HG03280 (cell line): Measurements from ENCODE around the gene ARRB2.
"Not testable (repeated sequence)": the region's sequence is repeated elsewhere in the genome, so short reads cannot be mapped to it uniquely, and the experiment has no call there.

Experiments
- ATAC-seq: cut with Tn5 transposase; IDR thresholded peaks from one replicate; pipeline ENCODE4 v1.9.1; 2021; ENCODE audit warnings: mild to moderate bottlenecking, moderate library complexity; ENCODE audit not compliant: unreplicated experiment

ARRB2 gene

DNA sequence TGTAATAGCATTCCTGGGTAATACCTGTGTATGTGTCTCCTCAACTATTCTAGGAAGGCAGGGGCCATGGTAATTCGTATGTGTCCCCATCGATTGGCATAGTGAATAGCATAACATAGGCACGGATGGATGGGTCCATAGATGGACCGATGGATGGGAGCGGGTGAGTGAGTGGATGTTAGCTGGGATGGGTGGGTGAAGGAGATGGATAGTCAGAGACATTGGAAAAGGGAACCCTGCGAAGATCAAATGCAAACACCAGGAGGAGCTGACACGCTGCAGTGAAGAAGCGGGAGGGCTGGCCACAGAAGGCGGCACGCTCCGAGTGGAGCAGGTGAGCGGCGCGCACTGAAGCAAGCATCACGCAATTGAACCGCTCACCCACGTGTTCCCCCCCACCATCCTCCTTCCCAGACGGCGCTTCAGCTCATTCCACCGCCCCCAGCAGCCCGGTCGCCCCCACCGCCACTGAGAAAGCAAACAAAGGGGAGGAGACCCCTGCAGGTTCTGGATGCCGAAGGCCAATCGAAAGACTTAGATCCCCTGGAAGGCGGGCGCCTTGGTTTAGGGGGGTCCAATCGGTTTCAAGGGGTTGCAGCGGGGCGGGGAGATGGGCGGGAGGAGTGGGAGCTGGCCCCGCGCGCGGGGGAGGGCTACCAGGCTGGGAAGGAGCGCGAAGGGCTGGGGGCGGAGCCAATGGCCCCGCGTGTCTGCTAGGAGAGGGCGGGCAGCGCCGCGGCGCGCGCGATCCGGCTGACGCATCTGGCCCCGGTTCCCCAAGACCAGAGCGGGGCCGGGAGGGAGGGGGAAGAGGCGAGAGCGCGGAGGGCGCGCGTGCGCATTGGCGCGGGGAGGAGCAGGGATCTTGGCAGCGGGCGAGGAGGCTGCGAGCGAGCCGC lies at the start of gene ARRB2:
Gene ARRB2, plus strand, starts transcription at position 839 of the 899 bp plus-strand sequence. CDS start 90 bp downstream, outside the sequence.
- peak; percentile 84 for ATAC-seq

DNA sequence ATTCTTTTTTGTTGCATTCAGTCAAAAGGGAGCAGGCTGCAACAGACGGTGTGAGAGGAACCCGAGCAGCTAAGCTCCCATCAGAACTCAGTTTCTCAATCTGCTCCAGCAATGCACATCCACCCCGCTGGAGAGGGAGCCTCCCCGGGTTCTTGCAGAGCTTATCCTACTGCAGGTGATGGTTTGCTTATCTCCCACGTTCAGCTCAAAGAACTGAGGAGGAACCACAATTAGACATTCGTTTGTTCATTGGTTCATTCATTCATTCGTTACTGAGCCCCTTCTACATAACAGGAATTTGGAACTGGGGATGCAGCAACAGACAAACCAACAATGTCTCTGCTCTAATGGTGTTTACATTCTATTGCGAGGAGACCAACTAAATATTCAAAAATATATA lies 46.7 kb upstream of the ARRB2 start:
- no peak for ATAC-seq

DNA sequence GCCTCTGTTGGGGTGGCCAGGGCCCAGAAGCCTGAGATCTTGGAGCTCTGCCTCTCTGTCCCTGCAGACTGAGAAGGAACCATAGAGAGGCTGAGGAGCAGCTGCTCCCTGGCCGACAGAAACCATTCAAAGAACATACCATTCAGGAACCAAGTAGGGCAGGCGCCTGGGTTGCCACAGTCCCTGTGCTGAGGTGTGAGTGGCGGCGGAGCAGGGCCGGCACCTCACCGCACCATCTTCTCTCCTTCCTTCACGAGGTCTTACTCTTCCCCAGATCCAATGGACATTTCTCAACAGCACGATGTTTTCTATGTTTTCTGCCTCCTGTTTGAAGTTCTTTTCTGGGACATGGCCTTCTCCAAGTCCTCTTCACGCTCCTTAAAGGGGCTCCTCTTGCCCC lies 46.2 kb upstream of the ARRB2 start:
- no peak for ATAC-seq

DNA sequence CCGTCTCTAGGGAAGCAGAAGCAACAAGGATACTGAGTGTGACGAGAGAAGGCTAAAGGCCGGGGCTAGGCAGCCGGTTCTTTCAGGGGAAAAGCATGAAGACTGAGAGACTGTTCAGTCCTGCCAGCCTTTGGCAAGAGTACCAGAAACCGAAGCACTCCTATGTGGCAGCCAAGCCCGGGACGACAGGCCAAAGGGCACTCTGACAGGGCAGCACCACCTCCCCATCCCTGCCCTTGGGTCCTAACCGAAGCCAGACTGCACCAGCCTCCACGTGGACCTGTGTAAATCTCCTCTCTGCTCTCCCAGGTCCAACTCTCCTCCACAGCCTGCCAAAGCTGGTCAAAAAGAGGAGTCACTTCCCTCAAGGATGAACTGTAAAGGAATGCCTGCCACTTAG lies 45.4 kb upstream of the ARRB2 start:
- no peak for ATAC-seq

DNA sequence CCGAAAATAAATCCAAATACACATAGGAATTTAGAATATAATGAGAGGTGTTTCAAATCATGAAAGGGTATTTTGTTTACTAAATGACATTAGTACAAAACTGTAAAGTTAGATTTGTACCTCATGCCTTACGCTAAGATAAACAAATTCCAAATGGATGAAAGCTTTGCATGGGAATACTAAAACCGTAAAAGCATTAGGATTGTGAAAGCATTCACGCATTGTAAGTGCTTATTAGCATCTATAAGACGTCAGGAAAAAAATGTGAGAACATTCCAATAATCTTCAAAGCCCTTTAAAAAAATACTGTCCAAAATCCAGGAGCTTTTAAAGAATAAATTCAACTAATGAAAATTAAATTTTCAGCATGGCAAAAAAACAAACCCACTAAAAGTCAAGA lies 44.1 kb upstream of the ARRB2 start:
- no peak for ATAC-seq

DNA sequence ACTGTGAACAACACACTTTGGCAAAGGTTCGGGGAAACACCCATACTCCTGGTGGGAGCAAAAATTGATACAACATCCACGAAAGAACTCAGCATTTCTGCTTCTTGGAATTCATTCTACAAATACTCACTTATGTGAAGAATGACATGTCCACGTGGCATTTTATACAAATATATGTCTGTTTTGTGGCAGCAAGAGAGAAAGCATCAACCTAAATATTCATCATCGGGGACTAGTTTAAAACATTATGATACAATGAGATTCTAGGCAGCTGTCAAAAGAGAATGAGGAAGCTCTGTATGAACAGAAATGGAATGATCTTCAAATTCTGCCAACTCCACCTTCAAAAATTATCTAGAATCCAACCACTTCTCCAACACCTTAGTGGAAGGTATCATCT lies 43.3 kb upstream of the ARRB2 start:
- ATAC-seq, result no peak

DNA sequence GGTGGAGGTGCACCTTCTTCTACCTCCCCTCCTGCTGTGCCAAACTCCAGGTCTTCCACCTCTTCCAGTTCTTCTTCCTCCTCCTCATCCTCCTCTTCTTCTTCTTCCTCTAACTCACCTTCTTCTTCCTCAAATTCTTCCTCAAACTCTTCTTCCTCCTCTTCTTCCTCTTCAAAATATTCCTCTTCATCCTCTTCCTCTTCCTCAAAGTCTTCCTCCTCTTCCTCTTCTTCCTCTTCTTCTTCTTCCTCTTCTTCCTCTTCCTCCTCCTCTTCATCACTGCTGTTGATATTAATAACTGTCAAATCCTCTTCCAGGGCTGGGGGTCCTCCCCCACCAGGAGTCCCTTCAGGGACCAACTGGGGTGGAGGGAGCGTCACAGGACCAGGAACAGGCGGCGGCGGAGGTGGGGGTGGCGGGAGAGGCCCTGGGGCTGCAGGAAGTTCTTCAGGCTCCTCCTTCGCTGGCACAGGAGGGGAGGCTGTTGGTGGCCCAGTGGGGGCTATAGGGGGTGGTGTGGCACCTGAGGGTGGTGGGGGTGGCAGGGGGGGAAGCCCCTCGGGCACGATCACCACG lies 38.3 kb upstream of the ARRB2 start:
- ATAC-seq, result no peak

DNA sequence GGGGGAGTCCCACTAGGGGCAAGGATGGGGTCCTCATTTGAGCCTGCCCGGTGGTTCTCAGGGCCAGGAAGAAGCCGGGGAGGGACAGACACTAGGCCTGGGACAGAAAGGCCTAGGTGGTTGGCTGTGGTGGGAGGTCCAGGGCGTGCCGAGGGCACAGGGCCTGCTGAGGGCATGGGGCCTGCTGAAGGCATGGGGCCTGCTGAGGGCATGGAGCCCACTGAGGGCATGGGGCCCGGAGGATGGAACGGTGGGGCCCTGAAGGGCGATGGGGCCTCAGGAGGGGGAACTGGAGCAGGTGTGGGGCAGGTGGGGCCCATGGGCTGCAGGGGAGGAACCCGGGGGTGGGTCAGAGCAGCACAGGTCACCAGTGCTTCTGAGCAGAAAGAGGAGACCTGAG lies 37.7 kb upstream of the ARRB2 start:
- no peak for ATAC-seq

DNA sequence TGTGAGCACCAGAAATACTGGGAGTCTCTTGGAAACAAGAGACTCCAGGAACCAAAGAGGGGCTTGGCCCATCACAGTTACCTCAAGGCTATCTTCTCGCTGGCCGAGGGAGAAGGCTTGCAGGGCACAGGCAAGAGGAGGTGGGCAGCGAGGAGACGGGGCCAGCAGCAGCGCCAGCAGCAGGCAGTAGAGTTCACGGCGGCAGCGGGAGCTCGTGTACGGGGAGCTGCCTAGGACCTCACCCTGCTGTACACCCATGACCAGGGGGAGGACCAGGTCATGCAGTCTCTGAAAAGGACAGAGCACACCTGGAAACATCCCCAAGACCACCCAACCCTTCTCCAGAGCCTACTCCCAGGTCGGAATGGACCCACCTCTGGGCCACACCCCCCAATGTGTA lies 37.3 kb upstream of the ARRB2 start:
- no peak for ATAC-seq

DNA sequence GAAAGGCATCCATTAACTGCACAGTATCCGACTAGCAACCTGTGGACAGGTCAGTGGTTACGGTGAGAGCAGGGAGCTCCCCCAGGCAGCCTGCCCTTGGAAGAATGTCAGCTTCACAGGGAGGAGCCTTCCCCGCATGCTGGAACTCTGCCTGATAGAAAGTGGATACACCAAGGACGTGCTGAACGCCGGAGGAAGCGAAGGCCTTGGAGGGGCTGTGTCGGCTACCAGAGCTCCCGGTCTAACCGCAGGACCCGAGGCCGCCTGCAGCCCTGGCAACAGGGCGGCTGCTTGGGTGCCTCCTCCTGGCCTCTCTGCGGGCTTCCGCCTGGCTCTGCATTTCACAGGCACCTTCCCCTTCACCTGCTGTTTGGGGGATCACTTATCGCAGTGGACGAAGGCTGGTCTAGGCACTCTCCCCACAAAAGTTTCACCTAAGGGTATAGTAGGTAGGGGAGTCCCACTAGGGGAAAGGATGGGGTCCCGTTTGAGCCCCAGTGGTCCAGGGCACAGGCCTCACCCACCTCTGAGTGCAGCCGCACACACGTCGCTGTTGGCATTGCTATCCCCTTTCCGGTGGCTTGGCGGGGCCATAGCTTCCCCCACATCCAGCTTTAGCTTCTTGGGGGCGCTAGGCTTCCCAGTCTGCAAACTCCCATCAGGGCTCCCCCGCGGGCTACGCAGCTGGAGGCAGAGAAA lies 36.3 kb upstream of the ARRB2 start:
- ATAC-seq, result no peak

DNA sequence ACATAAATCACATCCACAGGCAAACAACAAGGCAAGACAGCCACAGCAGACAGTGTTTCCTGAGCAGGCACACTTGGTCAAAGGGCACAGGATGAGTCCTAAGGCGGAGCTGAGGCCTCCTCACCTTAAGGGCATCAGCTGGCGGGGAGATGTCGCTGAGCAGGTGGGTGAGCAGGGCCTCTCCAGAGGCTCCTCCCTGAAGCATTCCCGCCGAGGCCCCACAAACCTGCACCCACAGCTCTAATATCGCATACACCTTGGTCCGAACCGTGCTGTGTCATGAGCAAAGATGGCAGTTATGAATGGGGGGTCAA lies 35.8 kb upstream of the ARRB2 start:
- ATAC-seq, result no peak

DNA sequence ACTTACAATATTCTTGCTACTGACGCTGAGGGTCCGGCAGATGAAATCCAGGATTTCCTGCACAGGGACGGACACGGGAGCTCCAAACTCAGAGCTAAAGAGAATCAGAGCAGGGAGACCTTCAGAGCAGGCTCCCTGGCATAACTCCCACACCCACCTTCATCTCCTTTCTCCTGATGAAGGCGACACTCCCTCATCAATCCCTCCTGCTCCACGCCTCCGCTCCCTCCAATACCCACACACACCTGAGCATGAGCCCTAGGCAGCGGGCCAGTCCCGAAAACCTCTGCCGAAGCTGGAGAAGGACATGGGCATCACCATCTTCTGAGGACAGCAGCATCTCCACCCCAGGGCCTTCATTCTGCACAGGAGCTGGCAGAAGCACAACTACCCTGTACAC lies 34.6 kb upstream of the ARRB2 start:
- no peak for ATAC-seq

DNA sequence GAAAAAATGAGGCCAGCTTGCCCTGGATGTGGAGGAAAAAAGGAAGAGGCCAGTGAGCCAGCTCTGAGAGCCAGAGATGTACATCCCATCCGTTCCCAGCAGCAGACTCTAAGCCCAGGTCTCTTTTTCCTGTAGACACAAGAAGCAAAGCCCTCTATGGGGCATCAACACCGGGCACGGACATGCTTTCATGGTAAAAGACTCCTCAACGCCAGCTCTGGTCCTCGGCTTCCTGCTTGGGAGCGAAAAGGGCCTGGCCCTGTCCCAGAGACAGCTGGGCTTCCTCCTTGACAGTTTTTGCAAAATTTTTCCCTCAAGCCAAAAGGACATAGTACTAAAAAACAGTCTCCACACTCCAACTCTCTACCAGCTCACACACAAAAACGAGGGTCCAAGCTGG lies 33.6 kb upstream of the ARRB2 start:
- no peak for ATAC-seq

DNA sequence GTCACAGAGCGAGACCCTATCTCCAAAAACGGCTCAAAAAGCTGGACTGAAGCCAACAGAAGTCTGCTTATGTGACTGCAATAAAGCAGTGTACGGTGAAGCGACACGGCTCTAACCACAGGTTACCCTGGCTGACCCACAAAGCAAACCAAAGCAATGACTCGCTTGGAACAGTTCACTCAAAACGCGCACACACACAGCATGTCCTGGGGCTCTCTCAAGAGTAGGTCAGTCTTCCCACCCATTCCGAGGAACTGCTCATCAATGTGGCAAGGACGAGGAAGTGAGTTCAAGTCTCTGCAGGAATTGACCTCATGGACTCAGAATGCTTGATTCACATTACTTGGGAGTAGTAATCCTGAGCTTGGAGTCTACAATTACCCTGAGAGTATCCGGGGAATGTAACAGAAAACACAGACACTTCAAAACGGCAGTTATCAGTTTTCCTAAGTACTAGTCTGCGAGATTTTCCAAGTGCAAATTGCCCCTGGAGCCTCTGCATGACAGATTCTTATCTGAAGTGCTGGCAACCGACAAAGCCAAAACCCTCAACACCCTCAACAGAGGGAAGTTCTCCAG lies 31.9 kb upstream of the ARRB2 start:
- no peak for ATAC-seq

DNA sequence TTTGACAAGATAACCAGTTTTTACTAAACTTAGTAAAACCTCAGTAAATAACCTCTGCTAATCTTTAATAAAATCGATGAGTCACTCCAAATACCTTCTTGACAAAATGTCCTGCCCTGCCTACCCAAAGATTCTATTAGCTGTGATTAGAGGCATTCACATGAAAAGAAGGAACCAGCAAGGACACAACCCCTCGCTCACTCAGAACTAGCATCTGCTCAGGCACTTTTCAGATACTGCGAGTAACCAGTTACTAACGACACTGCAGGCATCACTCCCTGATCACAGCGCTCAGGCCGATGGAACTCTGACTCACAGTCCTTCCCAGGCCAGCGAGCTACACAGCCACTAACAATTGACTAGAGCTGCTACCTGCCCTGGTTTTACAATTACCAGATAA lies 30.8 kb upstream of the ARRB2 start:
- no peak for ATAC-seq

DNA sequence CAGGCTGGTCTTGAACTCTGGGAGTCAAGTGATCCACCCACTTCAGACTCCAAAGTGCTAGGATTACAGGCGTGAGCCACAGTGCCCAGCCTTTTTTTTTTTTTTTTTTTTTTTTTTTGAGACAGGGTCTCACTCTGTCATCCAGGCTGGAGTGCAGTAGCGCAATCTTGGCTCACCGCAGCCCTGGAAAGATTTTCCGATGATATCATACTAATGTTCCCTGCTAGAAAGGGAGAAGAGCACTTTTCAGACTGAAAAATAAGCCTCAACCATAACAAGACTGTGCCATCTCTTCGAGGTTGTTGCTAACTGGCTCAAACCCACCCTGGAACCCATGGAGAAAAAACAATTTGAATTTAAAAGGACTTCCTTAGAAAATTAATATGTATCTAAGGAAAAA lies 26.7 kb upstream of the ARRB2 start:
- not testable (repeated sequence) for ATAC-seq

DNA sequence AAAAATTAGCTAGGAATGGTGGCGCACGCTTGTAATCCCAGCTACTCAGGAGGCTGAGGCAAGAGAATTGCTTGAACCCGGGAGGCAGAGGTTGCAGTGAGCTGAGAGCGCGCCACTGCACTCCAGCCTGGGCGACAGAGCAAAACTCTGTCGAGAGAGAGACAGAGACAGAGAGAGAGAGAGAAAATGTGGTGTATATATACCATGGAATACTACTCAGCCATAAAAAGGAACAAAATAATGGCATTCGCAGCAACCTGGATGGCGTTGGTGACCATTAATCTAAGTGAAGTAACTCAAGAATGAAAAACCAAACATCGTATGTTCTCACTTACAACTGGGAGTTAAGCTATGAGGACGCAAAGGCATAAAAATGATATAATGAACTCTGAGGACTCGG lies 20.6 kb upstream of the ARRB2 start:
- ATAC-seq, result not testable (repeated sequence)

DNA sequence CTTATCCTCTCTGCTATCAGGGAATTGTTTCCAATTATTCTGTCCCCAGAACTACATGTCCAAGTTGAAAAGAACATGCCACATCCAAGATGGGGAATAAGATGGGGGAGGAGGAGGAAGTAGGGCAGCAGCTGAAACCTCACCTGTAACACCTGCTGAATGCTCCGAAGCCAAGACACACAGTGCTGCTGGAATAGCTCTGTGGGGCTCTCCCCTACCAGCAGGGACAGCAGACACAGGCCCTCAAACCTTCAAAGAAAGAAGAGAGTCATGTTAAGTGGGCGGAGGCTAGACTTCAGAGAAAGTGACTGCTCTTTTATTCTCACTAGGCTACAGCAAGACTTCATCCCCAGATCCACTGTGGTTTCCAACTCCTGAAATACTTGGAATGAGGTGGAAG lies 19.7 kb upstream of the ARRB2 start:
- no peak for ATAC-seq

DNA sequence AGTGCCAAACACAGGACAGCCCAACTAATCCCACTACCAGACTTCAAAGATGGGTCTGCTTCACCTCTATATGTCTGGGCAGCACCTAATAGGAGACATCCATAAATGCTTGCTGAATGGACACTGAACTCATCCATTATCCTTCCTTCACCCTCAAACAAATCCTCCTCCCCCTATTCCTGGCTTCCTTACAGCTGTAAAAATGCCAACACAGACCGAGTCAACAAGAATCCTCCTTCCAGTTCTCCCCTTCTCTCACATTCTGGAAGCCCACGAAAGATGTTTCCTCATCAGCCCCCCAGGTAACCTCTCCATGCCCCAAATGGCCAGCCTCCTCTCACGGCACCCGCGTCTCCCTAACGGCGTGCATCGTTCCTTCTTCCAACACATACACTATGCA lies 18.7 kb upstream of the ARRB2 start:
- no peak for ATAC-seq

DNA sequence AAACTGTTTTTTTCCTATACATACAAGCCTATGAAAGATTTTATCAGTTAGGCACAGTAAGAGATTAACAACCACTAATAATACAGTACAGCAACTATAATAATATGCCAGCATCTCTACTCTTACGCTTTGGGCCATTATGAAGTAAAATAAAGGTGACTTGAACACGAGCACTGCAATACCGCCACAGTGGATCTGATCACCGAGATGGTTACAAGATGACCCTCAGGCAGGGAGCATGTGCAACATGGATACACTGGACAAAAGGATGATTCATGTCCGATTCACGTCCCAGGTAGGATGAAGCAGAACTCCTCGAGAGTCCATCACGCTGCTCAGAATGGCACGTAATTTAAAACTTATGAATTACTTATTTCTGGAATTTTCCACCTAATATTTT lies 17.0 kb upstream of the ARRB2 start:
- ATAC-seq, result no peak

DNA sequence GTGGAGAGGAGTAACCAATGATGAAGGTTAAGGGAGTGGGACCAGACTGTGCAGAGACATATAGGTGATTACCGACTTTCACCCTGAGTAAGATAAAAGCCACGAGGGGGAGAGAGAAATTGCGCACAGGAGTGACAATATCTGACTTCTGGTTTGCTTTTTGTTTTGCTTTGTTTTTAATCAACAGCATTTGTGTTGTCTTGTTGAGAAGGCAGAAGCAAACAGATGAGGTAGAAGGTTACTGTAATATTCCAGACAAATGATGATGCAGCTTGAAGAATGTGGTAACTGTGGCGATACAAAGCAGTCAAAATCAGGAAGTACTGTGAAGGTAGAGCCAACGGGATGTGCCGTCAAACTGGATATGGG lies 14.0 kb upstream of the ARRB2 start:
- no peak for ATAC-seq
